GM23248 (cell line): Measurements from ENCODE around the gene C2CD2. TPM values are rescaled to one million over a fixed set of nuclear protein-coding genes. Genes with fewer than 3 reads are reported as not detected.
"Not testable (repeated sequence)": the region's sequence is repeated elsewhere in the genome, so short reads cannot be mapped to it uniquely, and the experiment has no call there.

Experiments used
- DNase-seq: peaks from one replicate; pipeline ENCODE4 v3.0.0-alpha.2; 2015
- H2AFZ ChIP-seq: fragments of 200-600 bp; sonication (generic); 2 replicates; pipeline ENCODE4 v1.6.1; 2016; ENCODE audit warnings: antibody characterized with exemption
- H3F3A ChIP-seq: fragments of 200-600 bp; sonication (generic); 2 replicates; pipeline ENCODE4 v1.6.1; 2016; ENCODE audit warnings: mild to moderate bottlenecking, antibody characterized with exemption, mixed run types; ENCODE audit not compliant: insufficient read depth
- H3K27ac ChIP-seq: fragments of 200-600 bp; sonication (generic); 2 replicates; pipeline ENCODE4 v1.5.1; 2016; ENCODE audit warnings: mild to moderate bottlenecking
- H3K27me3 ChIP-seq: fragments of 200-600 bp; sonication (generic); replicated peaks from 2 replicates; pipeline ENCODE4 v1.6.1; 2016; ENCODE audit warnings: mild to moderate bottlenecking; ENCODE audit not compliant: insufficient read depth
- H3K36me3 ChIP-seq: fragments of 200-600 bp; sonication (generic); 2 replicates; pipeline ENCODE4 v1.6.1; 2016; ENCODE audit warnings: low read depth, mild to moderate bottlenecking
- H3K4me1 ChIP-seq: fragments of 200-600 bp; sonication (generic); 2 replicates; pipeline ENCODE4 v1.6.1; 2016; ENCODE audit warnings: mild to moderate bottlenecking; ENCODE audit not compliant: insufficient read depth
- H3K4me2 ChIP-seq: fragments of 200-600 bp; sonication (generic); one replicate; pipeline ENCODE4 v1.6.1; 2016; ENCODE audit warnings: mild to moderate bottlenecking; ENCODE audit not compliant: unreplicated experiment
- H3K4me3 ChIP-seq: fragments of 200-600 bp; sonication (generic); 2 replicates; pipeline ENCODE4 v1.5.1; 2016; ENCODE audit warnings: mild to moderate bottlenecking
- H3K79me2 ChIP-seq: fragments of 200-600 bp; sonication (generic); 2 replicates; pipeline ENCODE4 v1.6.1; 2016; ENCODE audit warnings: mild to moderate bottlenecking; ENCODE audit not compliant: insufficient read depth
- H3K9ac ChIP-seq: fragments of 200-600 bp; sonication (generic); 2 replicates; pipeline ENCODE4 v1.6.1; 2016; ENCODE audit warnings: mild to moderate bottlenecking
- H3K9me2 ChIP-seq: fragments of 200-600 bp; sonication (generic); 2 replicates; pipeline ENCODE4 v1.6.1; 2016; ENCODE audit warnings: mixed run types, mild to moderate bottlenecking, moderate library complexity; ENCODE audit not compliant: insufficient read depth
- H3K9me3 ChIP-seq: fragments of 200-600 bp; sonication (generic); one replicate; pipeline ENCODE4 v1.6.1; 2017; ENCODE audit warnings: low read depth
- H4K20me1 ChIP-seq: fragments of 200-600 bp; sonication (generic); 2 replicates; pipeline ENCODE4 v1.6.0; 2016; ENCODE audit not compliant: insufficient read depth
- EZH2 ChIP-seq: fragments of 200-600 bp; sonication (generic); IDR thresholded peaks from 2 replicates; pipeline ENCODE4 v1.6.1; 2018; ENCODE audit warnings: antibody characterized with exemption, mild to moderate bottlenecking; ENCODE audit not compliant: insufficient read depth, poor library complexity, severe bottlenecking
- EZH2phosphoT487 ChIP-seq: fragments of 200-600 bp; sonication (generic); IDR thresholded peaks from 2 replicates; pipeline ENCODE4 v1.6.1; 2018; ENCODE audit warnings: antibody characterized with exemption, moderate library complexity, mild to moderate bottlenecking, low read depth; ENCODE audit not compliant: insufficient read depth
- WGBS, 2 experiments: methylation state at CpG; one replicate each; pipeline ENCODE4 v1.1.6; 2015 to 2017; ENCODE audit warnings: low lambda C conversion rate in 2 of 2, low coverage in 1 of 2; ENCODE audit errors: missing lambda C conversion rate in 2 of 2; 5-methylcytosine and 5-hydroxymethylcytosine counted together
- in situ Hi-C: fragments of 300-500 bp; cut with MboI; formaldehyde crosslinking; loops from 2 replicates; pipeline ENCODE4 v1.15.0; 2020
- polyA plus RNA-seq: library from polyadenylated mRNA; unstranded; fragments of >200 nt; fragmentation: Nextera tagmentation; extraction: Ambion mirVana; gene quantifications from 2 replicates; pipeline ENCODE4 v1.2.1, GENCODE V29; 2016
- total RNA-seq: library from RNA; depleted of rRNA; stranded (reverse); fragments of >200 nt; shearing (Covaris generic); gene quantifications from 2 replicates; pipeline ENCODE4 v1.2.3, GENCODE V29; 2014

C2CD2 gene
- total and polyA plus RNA-seq, 2 experiments from 2014 or later: 7.6 to 12.2 TPM

DNA sequence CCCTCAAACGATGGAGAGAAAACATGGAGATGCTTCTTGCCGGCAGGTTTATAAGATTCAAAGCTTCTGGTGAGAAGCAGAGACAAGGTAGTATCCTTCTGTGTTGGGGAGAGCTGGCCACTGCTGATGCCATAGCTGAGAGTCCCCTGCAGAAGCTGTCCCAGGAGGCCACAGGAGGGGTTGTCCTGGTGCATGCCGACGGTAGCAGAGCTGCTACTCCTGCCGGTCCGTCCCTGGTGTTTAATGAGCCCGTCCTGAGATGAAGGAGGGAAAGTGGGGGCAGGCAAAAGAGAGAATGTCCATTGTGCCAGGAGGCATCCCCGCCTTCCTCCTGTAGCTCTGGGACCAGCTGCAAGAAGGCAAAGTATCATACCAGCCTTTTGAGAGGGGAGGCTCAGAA is 10.4 kb upstream of the C2CD2 start:
- no peak overlapping the region for H3K9ac ChIP-seq
- in situ Hi-C loops: no loop called here
- 90 to 93% methylated on average over 8 of the region's 8 CpGs for WGBS, 2 experiments
- no peaks in the 10 kb centered on the region for H3K4me1 ChIP-seq
- no peak overlapping the region for H3K4me2 ChIP-seq
- TF ChIP-seq EZH2 (no peak), EZH2phosphoT487 (no peak)
- H3K4me3 ChIP-seq: no peak overlapping the region
- no peaks in the 10 kb centered on the region for H3K9me2 ChIP-seq
- no peak for DNase-seq
- H3K79me2 ChIP-seq: no peaks in the 10 kb centered on the region
- H3K27me3 ChIP-seq: no peaks in the 10 kb centered on the region
- no peak overlapping the region for H2AFZ ChIP-seq
- H3K36me3 ChIP-seq: no peaks in the 10 kb centered on the region
- no peaks in the 10 kb centered on the region for H3K9me3 ChIP-seq
- H3K27ac ChIP-seq: no peak overlapping the region
- no peaks in the 10 kb centered on the region for H3F3A ChIP-seq
- H4K20me1 ChIP-seq: no peaks in the 10 kb centered on the region

DNA sequence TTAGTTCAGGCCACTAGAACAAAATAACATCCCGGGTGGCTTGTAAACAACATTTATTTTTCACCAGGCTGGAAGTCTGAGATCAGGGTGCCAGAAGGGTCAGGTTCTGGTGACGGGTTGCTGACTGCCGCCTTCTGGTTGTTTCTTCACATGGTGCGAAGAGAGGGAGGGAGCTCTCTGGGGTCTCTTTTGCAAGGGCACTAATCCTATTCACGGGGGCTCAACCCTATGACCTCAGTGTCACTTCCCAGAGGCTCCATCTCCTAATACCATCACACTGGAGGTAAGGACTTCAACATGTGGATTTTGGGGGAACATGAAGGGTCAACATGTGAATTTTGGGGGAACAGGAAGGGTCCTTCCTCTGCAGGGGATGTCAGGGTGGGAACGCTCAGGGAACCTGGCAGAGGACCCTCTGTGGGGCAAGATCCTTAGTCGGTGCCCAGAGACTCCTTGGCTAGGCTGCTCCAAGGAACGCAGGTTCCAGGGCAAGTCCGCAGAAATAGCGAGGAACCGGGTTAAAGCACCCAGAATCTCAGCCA is 8.7 kb upstream of the C2CD2 start:
- H3K4me2 ChIP-seq: no peak overlapping the region
- no peak overlapping the region for H3K27ac ChIP-seq
- H4K20me1 ChIP-seq: no peaks in the 10 kb centered on the region
- peaks cover 12% of the 10 kb centered on the region for H3K4me1 ChIP-seq
- in situ Hi-C loops: no loop called here
- no peak for DNase-seq
- 89 to 91% methylated on average over 11 of the region's 11 CpGs for WGBS, 2 experiments
- H3K79me2 ChIP-seq: no peaks in the 10 kb centered on the region
- H3K27me3 ChIP-seq: no peaks in the 10 kb centered on the region
- TF ChIP-seq EZH2phosphoT487 (no peak), EZH2 (no peak)
- H3K9me2 ChIP-seq: no peaks in the 10 kb centered on the region
- H3K9ac ChIP-seq: no peak overlapping the region
- H3K9me3 ChIP-seq: no peaks in the 10 kb centered on the region
- no peak overlapping the region for H2AFZ ChIP-seq
- H3K36me3 ChIP-seq: no peaks in the 10 kb centered on the region
- peaks cover 13% of the 10 kb centered on the region; the same call in 1 of the 2 replicates for H3F3A ChIP-seq
- no peak overlapping the region for H3K4me3 ChIP-seq

DNA sequence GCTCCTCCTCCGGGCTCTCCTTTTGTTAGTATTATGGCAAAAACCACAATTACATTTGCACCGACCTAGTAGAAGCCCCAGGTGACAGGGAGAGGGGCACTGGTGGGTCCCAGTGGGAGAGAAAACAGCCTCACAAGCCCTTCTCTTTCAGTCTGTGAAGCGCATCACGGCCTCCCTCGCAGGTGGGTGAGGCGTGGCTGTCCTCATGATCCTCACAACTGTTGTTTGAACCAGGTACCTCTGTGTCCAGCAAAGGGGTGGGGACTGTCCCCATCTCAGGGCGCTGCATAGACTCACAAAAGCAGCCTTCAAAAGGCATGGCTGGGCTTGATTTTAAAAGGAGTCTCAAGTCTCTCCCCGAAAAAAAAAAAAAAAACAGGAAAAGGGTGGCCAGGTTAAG is 7.9 kb upstream of the C2CD2 start:
- Histone ChIP-seq H3K4me1 (peaks cover 19% of the 10 kb centered on the region), H2AFZ (no peak overlapping the region), H3K79me2 (no peaks in the 10 kb centered on the region), H3K4me3 (no peak overlapping the region), H3K27ac (no peak overlapping the region), H4K20me1 (no peaks in the 10 kb centered on the region), H3K4me2 (no peak overlapping the region), H3K9me2 (no peaks in the 10 kb centered on the region), H3K27me3 (no peaks in the 10 kb centered on the region), H3F3A (peaks cover 21% of the 10 kb centered on the region), H3K9me3 (no peaks in the 10 kb centered on the region), H3K36me3 (no peaks in the 10 kb centered on the region), H3K9ac (no peak overlapping the region)
- WGBS, 2 experiments: 79 to 83% methylated on average over 8 of the region's 8 CpGs
- no peak for DNase-seq
- in situ Hi-C loops: no loop called here
- TF ChIP-seq EZH2phosphoT487 (no peak), EZH2 (no peak)

DNA sequence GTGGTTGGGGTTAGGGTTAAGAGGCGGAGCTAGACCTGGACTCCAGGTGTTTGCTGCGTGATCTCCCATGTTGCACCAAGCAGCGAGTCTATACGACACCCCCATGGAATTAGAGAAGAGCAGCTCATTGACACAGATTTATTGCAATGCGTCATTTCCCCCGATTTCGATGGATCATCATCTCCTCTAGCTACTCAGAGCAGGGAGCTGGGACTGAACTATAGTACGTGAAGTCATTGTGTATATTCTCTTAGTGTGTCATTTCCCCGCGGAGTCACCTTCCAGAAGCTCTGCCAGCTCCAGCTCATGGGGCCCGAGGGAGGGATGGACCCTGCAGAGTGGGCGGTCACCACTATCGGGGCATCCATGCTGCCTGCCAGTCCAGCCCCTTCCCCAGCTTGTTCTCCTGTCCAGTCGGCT is 7.5 kb upstream of the C2CD2 start:
- no peak overlapping the region for H3K4me3 ChIP-seq
- no peak overlapping the region for H3K9ac ChIP-seq
- in situ Hi-C loops: no loop called here
- H4K20me1 ChIP-seq: no peaks in the 10 kb centered on the region
- H3K27ac ChIP-seq: no peak overlapping the region
- H3K36me3 ChIP-seq: no peaks in the 10 kb centered on the region
- no peaks in the 10 kb centered on the region for H3K79me2 ChIP-seq
- DNase-seq: peak; percentile 55
- H3F3A ChIP-seq: peaks cover 25% of the 10 kb centered on the region
- H3K9me2 ChIP-seq: no peaks in the 10 kb centered on the region
- H3K4me1 ChIP-seq: peaks cover 22% of the 10 kb centered on the region
- H3K4me2 ChIP-seq: no peak overlapping the region
- no peak overlapping the region for H2AFZ ChIP-seq
- WGBS, 2 experiments: 77 to 82% methylated on average over 12 to 14 of the region's 14 CpGs
- H3K9me3 ChIP-seq: no peaks in the 10 kb centered on the region
- TF ChIP-seq EZH2 (no peak), EZH2phosphoT487 (no peak)
- no peaks in the 10 kb centered on the region for H3K27me3 ChIP-seq

DNA sequence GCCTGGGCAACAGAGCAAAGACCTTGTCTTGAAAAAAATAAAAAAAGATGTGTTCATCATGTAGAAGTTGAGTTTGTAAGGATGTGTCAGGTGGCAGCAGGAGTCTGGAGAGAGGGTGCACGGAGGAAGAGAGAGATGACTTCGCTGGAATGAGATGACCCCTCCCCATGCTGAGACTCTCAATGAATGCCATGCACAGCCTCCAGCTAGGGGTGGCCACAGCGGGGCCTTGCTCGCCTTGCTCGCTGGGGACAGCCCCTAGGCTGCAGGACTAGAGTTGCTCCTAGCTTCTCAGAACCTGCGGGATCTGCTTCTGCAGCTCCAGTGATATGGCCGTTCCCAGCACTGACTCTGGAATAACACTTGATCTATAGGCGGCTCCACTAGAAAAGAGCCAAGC is 6.6 kb upstream of the C2CD2 start:
- Histone ChIP-seq H3K4me1 (peaks cover 22% of the 10 kb centered on the region), H3K4me2 (no peak overlapping the region), H3K27ac (no peak overlapping the region), H4K20me1 (no peaks in the 10 kb centered on the region), H3K9ac (no peak overlapping the region), H3K27me3 (no peaks in the 10 kb centered on the region), H3K79me2 (no peaks in the 10 kb centered on the region), H3K9me2 (no peaks in the 10 kb centered on the region), H3K4me3 (no peak overlapping the region), H3K9me3 (no peaks in the 10 kb centered on the region), H2AFZ (no peak overlapping the region), H3K36me3 (no peaks in the 10 kb centered on the region), H3F3A (peaks cover 30% of the 10 kb centered on the region)
- WGBS, 2 experiments: 91 to 98% methylated on average over 8 of the region's 8 CpGs
- in situ Hi-C loops: no loop called here
- no peak for TF ChIP-seq EZH2phosphoT487
- DNase-seq: no peak

DNA sequence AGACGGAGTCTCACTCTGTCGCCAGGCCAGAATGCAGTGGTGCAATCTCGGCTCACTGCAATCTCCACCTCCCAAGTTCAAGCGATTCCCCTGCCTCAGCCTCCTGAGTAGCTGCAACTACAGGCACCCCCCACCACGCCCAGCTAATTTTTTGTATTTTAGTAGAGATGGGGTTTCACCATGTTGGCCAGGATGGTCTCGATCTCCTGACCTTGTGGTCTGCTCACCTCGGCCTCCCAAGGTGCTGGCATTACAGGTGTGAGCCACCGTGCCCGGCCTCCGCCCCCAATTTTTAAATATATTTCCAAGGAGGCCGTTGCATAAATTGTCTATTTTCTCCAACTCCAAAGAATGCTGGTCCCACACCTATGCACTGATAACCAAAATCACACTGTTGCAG is 5.9 kb upstream of the C2CD2 start:
- H3F3A ChIP-seq: peaks cover 35% of the 10 kb centered on the region
- H3K9me3 ChIP-seq, H3K36me3 ChIP-seq, H3K4me3 ChIP-seq, H3K9me2 ChIP-seq, H3K4me2 ChIP-seq, H3K27ac ChIP-seq, H2AFZ ChIP-seq, H3K9ac ChIP-seq, H4K20me1 ChIP-seq, H3K79me2 ChIP-seq, H3K27me3 ChIP-seq, in situ Hi-C loops, DNase-seq: not testable (repeated sequence)
- peaks cover 22% of the 10 kb centered on the region for H3K4me1 ChIP-seq
- 92 to 97% methylated on average over 11 of the region's 11 CpGs for WGBS, 2 experiments
